HG02759 (cell line): Measurements from ENCODE around the gene ENTPD2.
"Not testable (repeated sequence)": the region's sequence is repeated elsewhere in the genome, so short reads cannot be mapped to it uniquely, and the experiment has no call there.

Experiments used
- ATAC-seq: cut with Tn5 transposase; IDR thresholded peaks from one replicate; pipeline ENCODE4 v1.9.1; 2021; ENCODE audit warnings: mild to moderate bottlenecking, moderate library complexity; ENCODE audit not compliant: unreplicated experiment

ENTPD2 gene

GRCh38 chr9:137065336-137065967, 11.6 kb upstream of the ENTPD2 start:
- ATAC-seq = no peak

DNA sequence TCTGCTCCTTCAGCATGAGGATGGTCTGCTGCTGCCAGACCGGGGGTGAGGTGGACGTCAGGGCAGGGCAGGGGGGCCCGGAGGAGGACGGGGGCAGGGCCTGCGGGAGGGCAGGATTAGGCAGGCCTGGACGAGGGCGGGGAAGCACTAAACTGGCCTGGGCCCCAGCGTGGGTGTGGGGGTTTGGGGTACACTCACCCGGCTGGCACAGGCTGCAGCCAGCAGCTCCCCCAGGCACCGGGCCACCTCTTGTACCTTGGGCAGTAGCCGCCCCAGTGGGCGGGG, 11.0 kb upstream of the ENTPD2 start:
- ATAC-seq = no peak

DNA sequence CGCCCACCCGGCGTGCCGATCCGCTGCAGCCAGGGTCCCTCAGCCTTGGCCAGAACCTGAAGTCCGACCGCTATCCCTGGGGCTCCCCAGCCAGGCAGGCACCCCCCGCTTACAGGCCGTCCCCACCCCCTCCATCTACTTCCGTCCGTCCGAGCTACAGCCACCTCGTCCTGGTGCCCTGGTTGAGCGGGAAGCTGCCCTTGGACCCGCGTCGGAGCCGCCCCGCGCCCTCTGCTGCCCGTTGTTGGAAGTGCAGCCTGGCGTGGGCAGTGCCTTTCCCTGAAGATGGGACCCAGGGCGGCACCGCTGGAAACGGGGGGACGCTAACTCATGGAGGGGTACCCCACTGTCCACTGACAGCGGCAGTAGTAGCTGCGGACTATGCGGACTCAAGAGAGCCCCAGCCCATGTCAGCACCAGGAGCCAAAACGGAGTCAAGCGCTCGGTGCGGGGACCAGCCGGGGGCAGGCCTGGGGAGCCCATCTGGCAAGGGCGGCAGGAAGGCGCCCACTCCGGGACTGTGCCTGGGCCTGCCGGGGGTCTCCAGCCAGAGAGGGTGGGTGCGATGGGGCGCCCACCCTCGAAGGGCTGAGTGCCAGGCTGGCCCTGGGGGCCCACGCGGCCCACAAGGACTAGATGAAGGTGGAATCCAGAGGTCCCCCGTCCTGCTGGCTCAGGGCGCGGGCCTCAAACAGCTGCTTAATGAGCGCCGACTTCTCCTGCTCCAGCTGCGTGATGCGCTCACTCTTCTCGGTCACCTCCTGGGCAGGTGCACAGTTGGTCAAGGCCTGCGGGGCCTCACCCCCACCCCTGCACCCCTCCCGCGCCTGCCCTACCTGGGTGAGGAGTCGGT, 10.4 kb upstream of the ENTPD2 start:
- ATAC-seq = no peak

DNA sequence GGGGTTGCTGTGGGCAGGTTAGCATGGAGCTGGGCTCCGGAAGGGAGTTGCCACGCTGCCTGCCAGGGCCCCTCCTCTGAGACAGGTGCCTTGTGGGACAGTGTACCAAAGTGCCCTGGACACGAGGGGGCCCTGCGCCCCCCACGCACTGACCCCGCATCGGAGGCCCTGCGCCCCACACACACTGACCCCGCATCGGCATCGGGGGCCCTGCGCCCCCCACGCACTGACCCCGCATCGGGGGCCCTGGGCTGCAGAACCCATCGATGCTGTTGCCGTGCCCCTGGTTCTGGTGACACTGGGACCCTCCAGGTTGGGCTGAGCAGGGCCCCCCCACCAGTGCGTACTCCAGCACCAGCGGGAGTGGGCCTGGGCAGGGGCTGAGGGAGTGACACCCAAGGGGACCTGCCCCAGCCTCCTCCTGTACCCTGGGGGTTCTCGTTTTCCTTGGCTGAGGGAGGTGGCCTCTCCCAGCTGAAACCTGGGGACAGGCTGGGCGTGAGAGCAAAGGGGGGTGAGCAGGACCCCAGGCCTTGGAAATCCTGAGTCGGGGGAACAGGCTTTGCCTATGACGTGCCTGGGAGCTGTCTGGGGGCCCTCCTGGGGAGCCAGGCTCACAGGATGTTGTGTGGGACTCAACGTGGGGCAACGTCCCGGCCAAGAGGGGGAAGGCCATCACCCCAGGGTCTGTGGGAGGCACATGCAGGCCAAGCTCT, 9.6 kb upstream of the ENTPD2 start:
- no peak for ATAC-seq

DNA sequence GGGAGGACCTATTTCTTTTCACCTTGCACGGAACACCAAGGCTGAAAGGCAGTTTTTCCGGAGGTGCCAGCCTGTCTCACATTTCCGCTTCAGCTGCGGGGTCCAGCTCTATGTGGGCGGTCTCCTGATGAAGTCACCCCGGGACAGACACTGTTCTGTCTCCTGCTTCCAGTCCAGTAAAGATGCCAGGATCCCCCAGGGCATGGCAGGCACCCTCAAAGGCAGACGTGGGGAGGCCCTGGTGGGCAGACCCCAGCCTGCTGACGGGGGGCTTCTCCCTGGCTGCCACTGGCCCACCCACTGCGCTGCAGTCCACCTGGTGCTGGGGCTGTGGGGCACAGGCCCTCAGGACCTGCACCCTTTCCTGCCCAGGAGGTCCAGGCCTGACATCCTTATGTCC, 8.9 kb upstream of the ENTPD2 start:
- not testable (repeated sequence) for ATAC-seq

- ATAC-seq = no peak
These were observed 8.5 kb upstream of the ENTPD2 start for GRCh38 chr9:137062384-137062783.

DNA sequence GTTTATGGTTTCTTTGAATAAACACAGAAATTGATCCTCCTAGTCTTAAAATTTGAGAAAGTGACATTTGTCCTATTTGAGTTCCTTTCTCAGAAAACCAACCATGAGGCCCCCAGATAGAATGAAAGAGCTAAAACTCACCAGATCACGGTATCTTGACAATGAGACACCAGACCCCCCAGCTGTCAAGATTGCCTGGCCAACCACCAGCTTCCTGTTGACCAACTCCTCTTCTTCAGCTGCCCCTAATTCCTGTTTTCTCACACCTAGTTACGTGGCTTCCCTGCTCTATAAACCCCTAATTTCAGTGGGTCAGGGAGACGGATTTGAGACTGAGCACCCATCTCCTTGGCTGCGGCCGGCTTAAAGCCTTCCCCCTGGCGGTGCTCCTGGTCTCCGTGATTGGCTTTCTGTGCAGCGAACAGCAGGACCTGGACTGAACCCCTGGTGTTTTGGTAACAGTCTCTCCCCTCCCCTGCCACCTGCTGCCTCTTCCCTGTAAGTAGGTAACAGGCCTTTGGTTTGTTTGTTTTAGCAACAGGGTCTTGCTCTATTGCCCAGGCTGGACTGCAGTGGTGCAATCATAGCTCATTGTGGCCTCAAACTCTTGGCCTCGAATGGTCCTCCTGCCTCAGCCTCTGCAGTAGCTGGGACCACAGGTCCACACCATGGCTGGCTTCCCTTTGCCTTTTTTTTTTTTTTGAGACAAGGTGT, 4.8 kb upstream of the ENTPD2 start:
- ATAC-seq = no peak

- no peak for ATAC-seq
These were observed 3.7 kb upstream of the ENTPD2 start for GRCh38 chr9:137057545-137057944.

GRCh38 chr9:137056739-137057415, 3.0 kb upstream of the ENTPD2 start:
- no peak for ATAC-seq

DNA sequence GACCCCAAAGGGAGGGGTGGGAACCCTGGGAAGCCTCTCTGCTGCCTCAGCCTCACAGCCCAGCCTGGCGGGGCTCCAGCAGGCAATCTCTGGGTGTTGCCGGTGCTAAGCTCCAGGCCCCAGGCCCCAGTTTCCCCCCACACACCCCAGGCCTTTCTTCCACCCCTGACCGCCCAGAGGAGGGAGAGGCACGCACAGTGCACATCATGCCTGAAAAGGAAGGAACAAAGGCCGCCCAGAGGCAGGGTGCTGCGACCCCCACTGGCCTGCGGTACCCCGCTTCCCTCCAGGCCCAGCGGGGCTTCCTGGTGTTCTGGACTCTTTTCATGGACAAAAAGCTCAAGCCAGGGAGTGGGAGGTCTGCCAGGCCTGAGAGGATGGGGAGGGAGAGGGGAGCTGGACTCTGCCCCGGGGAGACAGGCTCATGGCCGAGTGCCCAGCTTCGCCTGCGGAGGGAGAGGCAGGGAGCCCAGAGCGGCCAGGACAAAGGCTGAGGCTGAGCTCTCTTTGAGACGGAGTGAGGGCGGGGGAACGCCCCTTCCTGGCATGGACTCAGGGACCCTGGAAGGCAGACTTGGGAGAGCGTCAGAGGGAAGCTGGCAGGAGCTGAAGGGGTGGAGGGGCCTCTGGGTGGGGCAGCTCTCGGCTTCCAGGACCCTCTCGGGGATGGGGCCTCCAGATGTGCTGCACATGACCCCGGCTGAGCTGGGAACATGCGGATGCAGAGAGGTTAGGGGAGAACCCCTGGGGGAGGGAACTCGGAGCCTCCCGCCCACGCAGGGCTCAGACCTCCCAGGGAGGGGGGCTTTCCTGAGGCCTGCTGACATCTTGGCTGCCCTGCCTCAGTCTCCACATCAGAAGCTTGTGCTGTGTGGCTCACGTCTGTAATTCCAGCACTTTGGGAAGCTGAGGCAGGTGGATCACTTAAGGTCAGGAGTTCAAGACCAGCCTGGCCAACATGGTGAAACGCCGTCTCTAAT, 1.8 kb upstream of the ENTPD2 start:
- no peak for ATAC-seq

DNA sequence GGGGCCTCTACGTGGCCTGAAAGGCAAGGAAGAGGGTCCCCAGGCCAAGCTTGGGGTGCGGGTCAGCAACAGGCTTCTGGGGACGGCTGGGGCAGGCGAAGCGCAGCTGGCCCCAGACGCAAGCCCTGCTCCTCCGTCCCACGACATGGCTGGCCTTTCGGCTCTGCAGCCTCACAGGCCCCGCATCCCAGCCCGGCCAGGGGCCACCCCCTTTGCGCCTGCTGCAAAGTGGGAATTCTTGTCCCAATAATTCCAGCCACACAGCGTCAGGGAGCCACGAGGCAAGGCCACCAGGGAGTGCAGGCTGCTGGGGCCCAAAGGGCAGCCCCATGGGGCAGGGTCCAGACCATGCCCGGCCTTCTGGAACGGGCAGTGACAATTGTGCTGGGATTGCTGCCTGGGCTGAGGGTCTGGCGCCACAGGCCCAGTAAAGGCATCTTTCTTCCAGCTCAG, 1.1 kb upstream of the ENTPD2 start:
- ATAC-seq = no peak

DNA sequence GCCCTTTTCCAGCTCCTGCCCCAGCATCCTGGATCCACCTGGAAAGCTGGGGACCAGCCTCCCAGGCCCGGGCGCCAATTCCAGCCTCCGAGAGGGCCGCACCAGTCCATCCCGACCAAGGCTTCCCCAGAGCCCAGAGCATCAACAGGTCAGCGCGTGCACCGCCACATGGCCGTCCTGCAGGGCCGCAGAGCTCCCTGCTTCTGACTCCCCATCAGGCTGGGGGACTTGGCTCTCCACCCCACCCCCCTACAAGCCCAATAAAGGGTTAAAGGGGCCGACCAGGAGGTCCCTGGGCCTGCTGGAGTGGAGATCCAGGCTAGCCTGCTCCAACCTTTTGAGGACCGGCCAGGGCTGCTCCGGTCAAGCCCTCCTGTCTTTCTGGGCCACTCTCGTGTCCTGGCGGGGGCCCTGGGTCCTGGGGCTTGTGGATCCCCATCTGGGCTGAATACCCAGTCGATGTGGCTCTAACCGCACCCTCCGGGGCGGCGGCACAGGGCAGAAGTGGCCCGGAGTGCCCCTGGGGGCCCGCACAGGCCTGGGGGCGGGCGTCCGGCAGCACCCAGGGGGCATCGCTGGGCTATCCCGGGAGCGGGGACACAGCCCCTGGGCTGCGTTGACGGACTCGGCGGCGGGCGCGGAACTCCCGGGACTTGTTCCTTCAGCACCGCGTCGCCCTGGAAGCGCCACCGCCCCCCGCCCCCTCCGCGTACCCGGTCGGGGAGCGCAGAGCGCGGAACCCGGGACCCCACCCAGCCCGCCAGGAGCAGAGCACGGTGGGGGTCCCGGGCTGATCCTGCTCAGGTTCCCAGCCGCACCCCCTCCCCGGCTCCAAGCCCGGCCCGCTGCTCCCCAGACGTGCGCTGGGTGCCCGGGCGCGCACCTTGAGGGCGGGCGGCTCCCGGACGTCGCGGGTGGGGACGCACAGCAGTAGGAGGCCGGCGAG, 590 bp downstream of the ENTPD2 start:
- ATAC-seq = no peak

- no peak for ATAC-seq
These were observed 1.6 kb downstream of the ENTPD2 start for GRCh38 chr9:137052293-137052692.

DNA sequence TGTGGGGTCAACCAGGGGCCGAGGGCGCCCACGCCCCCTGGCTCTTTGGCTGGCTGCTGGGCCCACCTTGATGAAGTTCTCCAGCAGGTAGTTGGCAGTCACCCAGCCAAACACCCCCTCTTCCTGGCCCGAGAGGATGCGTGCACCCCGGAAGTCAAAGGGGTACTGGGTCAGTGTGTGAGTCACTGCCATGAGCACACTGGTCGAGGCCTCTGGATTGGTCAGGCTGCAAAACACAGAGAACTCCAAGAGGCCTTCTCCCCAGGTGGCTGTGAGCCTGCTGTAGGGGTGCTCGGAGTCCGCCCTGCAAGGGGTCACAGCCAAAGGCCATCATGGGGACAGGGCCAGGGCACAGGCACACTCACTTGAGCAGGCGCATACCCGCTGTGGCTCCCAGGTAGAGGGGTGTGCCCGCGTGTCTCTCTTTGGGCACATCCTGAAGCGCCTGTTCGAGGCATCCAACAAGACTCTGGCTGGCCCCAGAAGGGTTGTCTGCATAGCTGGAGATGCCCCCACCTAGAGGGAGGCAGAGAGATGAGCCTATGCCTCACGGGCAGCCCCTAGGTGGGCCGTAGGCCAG, 2.6 kb downstream of the ENTPD2 start:
- ATAC-seq = no peak

GRCh38 chr9:137050570-137050969, 3.3 kb downstream of the ENTPD2 start:
- ATAC-seq = no peak

GRCh38 chr9:137049544-137050449, 4.1 kb downstream of the ENTPD2 start:
- ATAC-seq = no peak
